ENCODE data around the gene MRPL20. TPM values are rescaled to one million over a fixed set of nuclear protein-coding genes. Genes with fewer than 3 reads are reported as not detected.

Gene MRPL20
- total and polyA plus RNA-seq, 2 donors (not counting 1 experiment from before 2014, with no cell fraction given) = 81.7 to 150 TPM

- H3K9ac ChIP-seq (ENCODE audit: insufficient read depth, low read length) = no peak overlapping the region
- H3K27me3 ChIP-seq (ENCODE audit: control insufficient read depth, insufficient read depth, low read length) = no peaks in the 10 kb centered on the region
- H4K20me1 ChIP-seq (ENCODE audit: control insufficient read depth, extremely low read depth, insufficient read depth, low read length) = no peaks in the 10 kb centered on the region
- H3K27ac ChIP-seq (ENCODE audit: insufficient read depth, low read length) = no peak overlapping the region
- peaks cover 15% of the 10 kb centered on the region for H3K4me1 ChIP-seq (ENCODE audit: control insufficient read depth, extremely low read depth, insufficient read depth, low read length)
- TF ChIP-seq, protein P1, sequence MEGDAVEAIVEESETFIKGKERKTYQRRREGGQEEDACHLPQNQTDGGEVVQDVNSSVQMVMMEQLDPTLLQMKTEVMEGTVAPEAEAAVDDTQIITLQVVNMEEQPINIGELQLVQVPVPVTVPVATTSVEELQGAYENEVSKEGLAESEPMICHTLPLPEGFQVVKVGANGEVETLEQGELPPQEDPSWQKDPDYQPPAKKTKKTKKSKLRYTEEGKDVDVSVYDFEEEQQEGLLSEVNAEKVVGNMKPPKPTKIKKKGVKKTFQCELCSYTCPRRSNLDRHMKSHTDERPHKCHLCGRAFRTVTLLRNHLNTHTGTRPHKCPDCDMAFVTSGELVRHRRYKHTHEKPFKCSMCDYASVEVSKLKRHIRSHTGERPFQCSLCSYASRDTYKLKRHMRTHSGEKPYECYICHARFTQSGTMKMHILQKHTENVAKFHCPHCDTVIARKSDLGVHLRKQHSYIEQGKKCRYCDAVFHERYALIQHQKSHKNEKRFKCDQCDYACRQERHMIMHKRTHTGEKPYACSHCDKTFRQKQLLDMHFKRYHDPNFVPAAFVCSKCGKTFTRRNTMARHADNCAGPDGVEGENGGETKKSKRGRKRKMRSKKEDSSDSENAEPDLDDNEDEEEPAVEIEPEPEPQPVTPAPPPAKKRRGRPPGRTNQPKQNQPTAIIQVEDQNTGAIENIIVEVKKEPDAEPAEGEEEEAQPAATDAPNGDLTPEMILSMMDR (conservative IDR thresholded peaks at IDR 0.05 in 1 of 2, IDR thresholded peaks at IDR 0.05 in 1 of 2; ENCODE audit: low read depth in 1 of 2, low read length in 2 of 2) = no peak
- TF ChIP-seq EZH2 (IDR thresholded peaks at IDR 0.05; ENCODE audit: low read length, missing control alignments) = no peak
- no peaks in the 10 kb centered on the region for H3K79me2 ChIP-seq (ENCODE audit: control insufficient read depth, insufficient read depth, low read length)
- no peak for DNase-seq (ENCODE audit: low read depth in 2 of 2)
- no peaks in the 10 kb centered on the region for H3K36me3 ChIP-seq (ENCODE audit: control insufficient read depth, insufficient read depth, low read length)
- no peak overlapping the region for H2AFZ ChIP-seq (ENCODE audit: low read length)
- no peak overlapping the region for H3K4me2 ChIP-seq (ENCODE audit: extremely low read depth, insufficient read depth, low read length)
- no peaks in the 10 kb centered on the region for H3K9me3 ChIP-seq (ENCODE audit: control insufficient read depth, insufficient read depth, low read depth, low read length)
- no peak overlapping the region for H3K4me3 ChIP-seq (replicated peaks in 1 of 4; ENCODE audit: control extremely low read depth in 1 of 4, insufficient read depth in 1 of 4, low read depth in 3 of 4, low read length in 4 of 4)
Measured at GRCh38 chr1:1437033-1437903, 30.2 kb upstream of the MRPL20 start.

- Histone ChIP-seq H3K4me3 (replicated peaks in 1 of 4; ENCODE audit: control extremely low read depth in 1 of 4, insufficient read depth in 1 of 4, low read depth in 3 of 4, low read length in 4 of 4) (no peak overlapping the region), H4K20me1 (ENCODE audit: control insufficient read depth, extremely low read depth, insufficient read depth, low read length) (no peaks in the 10 kb centered on the region), H3K27me3 (ENCODE audit: control insufficient read depth, insufficient read depth, low read length) (no peaks in the 10 kb centered on the region), H3K9me3 (ENCODE audit: control insufficient read depth, insufficient read depth, low read depth, low read length) (no peaks in the 10 kb centered on the region), H3K9ac (ENCODE audit: insufficient read depth, low read length) (no peak overlapping the region), H3K36me3 (ENCODE audit: control insufficient read depth, insufficient read depth, low read length) (no peaks in the 10 kb centered on the region), H3K4me1 (ENCODE audit: control insufficient read depth, extremely low read depth, insufficient read depth, low read length) (peaks cover 20% of the 10 kb centered on the region), H2AFZ (ENCODE audit: low read length) (no peak overlapping the region), H3K4me2 (ENCODE audit: extremely low read depth, insufficient read depth, low read length) (no peak overlapping the region), H3K27ac (ENCODE audit: insufficient read depth, low read length) (no peak overlapping the region), H3K79me2 (ENCODE audit: control insufficient read depth, insufficient read depth, low read length) (no peaks in the 10 kb centered on the region)
- TF ChIP-seq, protein P1 (conservative IDR thresholded peaks at IDR 0.05 in 1 of 2, IDR thresholded peaks at IDR 0.05 in 1 of 2; ENCODE audit: low read depth in 1 of 2, low read length in 2 of 2) = no peak
- TF ChIP-seq EZH2 (IDR thresholded peaks at IDR 0.05; ENCODE audit: low read length, missing control alignments) = no peak
- DNase-seq (ENCODE audit: low read depth in 2 of 2) = no peak
Measured at GRCh38 chr1:1436630-1437032, 29.5 kb upstream of the MRPL20 start.

- no peaks in the 10 kb centered on the region for H3K36me3 ChIP-seq (ENCODE audit: control insufficient read depth, insufficient read depth, low read length)
- peak overlapping the region; percentile 59 for H3K4me2 ChIP-seq (ENCODE audit: extremely low read depth, insufficient read depth, low read length)
- peak overlapping the region in 3 of 4 experiments; percentile 6 to 49 (median 23) for H3K4me3 ChIP-seq (replicated peaks in 1 of 4; ENCODE audit: control extremely low read depth in 1 of 4, insufficient read depth in 1 of 4, low read depth in 3 of 4, low read length in 4 of 4)
- H3K79me2 ChIP-seq (ENCODE audit: control insufficient read depth, insufficient read depth, low read length) = no peaks in the 10 kb centered on the region
- no peaks in the 10 kb centered on the region for H4K20me1 ChIP-seq (ENCODE audit: control insufficient read depth, extremely low read depth, insufficient read depth, low read length)
- TF ChIP-seq, protein P1 (conservative IDR thresholded peaks at IDR 0.05 in 1 of 2, IDR thresholded peaks at IDR 0.05 in 1 of 2; ENCODE audit: low read depth in 1 of 2, low read length in 2 of 2) = no peak
- TF ChIP-seq EZH2 (IDR thresholded peaks at IDR 0.05; ENCODE audit: low read length, missing control alignments) = no peak
- no peak overlapping the region for H3K27ac ChIP-seq (ENCODE audit: insufficient read depth, low read length)
- H3K27me3 ChIP-seq (ENCODE audit: control insufficient read depth, insufficient read depth, low read length) = no peaks in the 10 kb centered on the region
- DNase-seq (ENCODE audit: low read depth in 2 of 2) = no peak
- H3K9me3 ChIP-seq (ENCODE audit: control insufficient read depth, insufficient read depth, low read depth, low read length) = no peaks in the 10 kb centered on the region
- no peak overlapping the region for H3K9ac ChIP-seq (ENCODE audit: insufficient read depth, low read length)
- H3K4me1 ChIP-seq (ENCODE audit: control insufficient read depth, extremely low read depth, insufficient read depth, low read length) = peaks cover 20% of the 10 kb centered on the region
- no peak overlapping the region for H2AFZ ChIP-seq (ENCODE audit: low read length)
Measured at GRCh38 chr1:1435911-1436629, 29.0 kb upstream of the MRPL20 start.

Measured in fibroblast of lung (primary cell).